ENCODE results near the gene CYLD.

DNA sequence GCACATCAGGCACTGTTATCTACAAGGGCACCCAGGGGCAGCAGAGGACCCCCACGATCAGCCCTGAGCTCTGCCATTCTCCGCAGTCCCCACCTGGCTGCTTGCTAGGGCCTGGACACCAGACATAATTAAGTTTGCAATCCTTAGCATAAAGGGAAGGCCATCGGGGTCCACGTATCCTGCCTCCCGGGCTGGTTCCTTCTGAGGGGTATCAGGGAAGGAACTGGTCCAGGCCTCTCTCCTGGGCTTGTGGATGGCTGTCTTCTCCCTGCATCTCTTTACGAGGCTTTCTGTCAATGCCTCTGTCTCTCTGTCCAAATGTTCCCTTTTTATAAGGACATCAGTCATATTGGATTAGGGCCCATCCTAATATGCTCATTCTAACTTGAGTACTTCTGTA is 77.8 kb downstream of the CYLD start:
- TF ChIP-seq, protein P1, sequence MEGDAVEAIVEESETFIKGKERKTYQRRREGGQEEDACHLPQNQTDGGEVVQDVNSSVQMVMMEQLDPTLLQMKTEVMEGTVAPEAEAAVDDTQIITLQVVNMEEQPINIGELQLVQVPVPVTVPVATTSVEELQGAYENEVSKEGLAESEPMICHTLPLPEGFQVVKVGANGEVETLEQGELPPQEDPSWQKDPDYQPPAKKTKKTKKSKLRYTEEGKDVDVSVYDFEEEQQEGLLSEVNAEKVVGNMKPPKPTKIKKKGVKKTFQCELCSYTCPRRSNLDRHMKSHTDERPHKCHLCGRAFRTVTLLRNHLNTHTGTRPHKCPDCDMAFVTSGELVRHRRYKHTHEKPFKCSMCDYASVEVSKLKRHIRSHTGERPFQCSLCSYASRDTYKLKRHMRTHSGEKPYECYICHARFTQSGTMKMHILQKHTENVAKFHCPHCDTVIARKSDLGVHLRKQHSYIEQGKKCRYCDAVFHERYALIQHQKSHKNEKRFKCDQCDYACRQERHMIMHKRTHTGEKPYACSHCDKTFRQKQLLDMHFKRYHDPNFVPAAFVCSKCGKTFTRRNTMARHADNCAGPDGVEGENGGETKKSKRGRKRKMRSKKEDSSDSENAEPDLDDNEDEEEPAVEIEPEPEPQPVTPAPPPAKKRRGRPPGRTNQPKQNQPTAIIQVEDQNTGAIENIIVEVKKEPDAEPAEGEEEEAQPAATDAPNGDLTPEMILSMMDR (IDR thresholded peaks at IDR 0.05; ENCODE audit: borderline replicate concordance, extremely low read depth, low read length, poor library complexity, severe bottlenecking) = no peak
- no peak for TF ChIP-seq EZH2 (IDR thresholded peaks at IDR 0.05; ENCODE audit: borderline replicate concordance, low read depth, low read length, severe bottlenecking)
